PC-9 (cell line): Measurements from ENCODE around the gene SYNGR1.

Source experiments
- EZH2 ChIP-seq: fragments of 200-600 bp; sonication (generic); IDR thresholded peaks from 2 replicates; pipeline ENCODE4 v1.8.0; 2017; ENCODE audit warnings: antibody characterized with exemption, low read depth
- TF ChIP-seq, protein P1 (sequence below): fragments of 200-600 bp; sonication (generic); conservative IDR thresholded peaks from 2 replicates; pipeline ENCODE4 v1.6.1; 2017; ENCODE audit warnings: mixed run types, antibody characterized with exemption, mild to moderate bottlenecking, moderate library complexity

DNA sequence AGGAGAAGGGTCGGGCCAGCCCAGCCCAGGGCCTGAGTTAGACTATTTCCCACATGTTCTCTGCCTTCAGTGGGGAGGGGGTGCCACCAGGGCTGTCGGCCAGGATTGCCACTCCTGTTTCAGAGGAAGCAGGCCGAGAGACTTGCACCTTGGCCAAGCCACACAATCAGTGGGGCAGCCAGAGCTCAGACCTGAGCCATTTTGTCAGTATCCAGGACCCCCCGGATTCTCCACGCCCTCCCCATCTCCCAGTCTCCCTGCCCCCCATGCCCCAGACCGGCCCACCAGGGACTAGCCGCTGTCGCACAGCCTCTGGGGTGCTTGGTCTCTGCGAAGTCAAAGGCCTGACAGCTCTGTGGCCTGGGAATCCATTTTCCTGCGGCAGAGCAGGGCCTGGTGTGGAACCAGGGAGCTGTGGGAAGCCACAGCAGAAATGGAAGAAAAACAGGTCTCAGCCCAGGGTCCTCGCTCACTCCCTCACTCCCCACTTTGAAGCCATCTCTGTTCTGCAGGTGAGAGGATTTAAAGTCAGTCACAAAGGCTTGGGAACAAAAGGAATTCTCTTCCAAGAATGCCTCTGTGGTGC is 81.5 kb downstream of the SYNGR1 start:
- TF ChIP-seq, protein P1, sequence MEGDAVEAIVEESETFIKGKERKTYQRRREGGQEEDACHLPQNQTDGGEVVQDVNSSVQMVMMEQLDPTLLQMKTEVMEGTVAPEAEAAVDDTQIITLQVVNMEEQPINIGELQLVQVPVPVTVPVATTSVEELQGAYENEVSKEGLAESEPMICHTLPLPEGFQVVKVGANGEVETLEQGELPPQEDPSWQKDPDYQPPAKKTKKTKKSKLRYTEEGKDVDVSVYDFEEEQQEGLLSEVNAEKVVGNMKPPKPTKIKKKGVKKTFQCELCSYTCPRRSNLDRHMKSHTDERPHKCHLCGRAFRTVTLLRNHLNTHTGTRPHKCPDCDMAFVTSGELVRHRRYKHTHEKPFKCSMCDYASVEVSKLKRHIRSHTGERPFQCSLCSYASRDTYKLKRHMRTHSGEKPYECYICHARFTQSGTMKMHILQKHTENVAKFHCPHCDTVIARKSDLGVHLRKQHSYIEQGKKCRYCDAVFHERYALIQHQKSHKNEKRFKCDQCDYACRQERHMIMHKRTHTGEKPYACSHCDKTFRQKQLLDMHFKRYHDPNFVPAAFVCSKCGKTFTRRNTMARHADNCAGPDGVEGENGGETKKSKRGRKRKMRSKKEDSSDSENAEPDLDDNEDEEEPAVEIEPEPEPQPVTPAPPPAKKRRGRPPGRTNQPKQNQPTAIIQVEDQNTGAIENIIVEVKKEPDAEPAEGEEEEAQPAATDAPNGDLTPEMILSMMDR, result no peak
- TF ChIP-seq EZH2, result no peak
